Renal cortical epithelial cell (primary cell): ENCODE results near the gene YAP1. TPM values are rescaled to one million over a fixed set of nuclear protein-coding genes. Genes with fewer than 3 reads are reported as not detected.
"Not testable (repeated sequence)": the region's sequence is repeated elsewhere in the genome, so short reads cannot be mapped to it uniquely, and the experiment has no call there.

Source experiments
- DNase-seq: peaks from one replicate; pipeline ENCODE4 v3.0.0-alpha.2; 2011; ENCODE audit warnings: low read depth
- total RNA-seq: library from RNA; depleted of rRNA; stranded (reverse); fragments of >200 nt; gene quantifications from 2 replicates; pipeline ENCODE4 v1.2.3, GENCODE V29; 2014

YAP1 gene
- total RNA-seq, 1 donor from 2014 or later: 219 TPM

DNA sequence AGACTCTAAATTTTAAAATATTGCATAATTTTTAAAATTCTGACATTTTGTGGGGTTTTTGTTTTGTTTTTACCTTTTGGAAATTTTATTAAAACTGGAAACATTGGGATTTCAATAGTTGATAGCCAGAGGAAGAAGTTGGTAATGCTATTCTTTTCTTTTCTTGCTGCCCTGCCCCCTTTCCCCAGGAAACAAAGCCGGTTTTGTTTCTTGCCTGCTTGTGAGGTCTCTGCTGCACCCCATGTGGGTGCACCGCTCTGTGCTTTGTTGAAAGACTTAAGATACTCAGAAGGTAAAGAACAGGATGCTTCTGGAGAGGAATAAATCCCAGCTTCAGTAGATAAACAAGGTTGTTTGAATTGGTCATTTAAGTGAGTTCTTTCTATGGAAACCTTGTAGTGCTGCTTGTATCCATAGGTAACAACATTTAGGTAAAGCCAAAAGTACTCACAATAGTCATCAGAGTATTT is 87.5 kb downstream of the YAP1 start:
- no peak for DNase-seq

DNA sequence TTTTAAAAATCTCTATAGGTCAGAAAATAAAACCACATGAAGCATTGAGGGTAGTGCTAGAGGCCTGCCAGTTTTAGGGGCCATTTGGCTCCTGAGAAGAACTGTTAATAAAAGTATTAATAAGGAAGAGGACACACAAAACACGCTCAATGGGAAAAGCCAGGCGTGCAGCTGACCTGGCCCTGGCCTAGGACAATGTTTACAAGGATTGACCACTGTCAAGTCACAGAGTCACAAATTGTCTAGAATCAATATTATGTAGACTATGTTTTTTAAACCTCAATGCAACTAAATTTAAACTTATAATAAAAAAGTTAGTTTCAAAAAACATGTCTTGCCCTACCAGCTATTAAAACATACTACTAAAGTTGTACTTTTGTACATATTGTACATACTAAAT is 89.4 kb downstream of the YAP1 start:
- DNase-seq: no peak

DNA sequence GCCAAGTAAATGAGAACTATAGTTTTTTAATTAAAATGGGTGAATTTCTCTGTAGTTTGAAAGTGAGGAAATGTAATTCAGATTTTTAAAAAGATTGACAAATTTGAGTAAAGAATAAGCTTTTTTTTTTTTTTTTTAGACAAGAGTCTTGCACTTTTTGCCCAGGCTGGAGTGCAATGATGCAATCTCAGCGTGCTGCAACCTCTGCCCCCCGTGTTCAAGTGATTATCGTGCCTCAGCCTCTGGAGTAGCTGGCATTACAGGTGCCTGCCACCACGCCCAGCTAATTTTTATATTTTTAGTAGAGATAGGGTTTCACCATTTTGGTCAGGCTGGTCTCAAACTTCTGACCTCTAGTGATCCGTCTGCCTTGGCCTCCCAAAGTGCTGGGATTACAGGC is 90.1 kb downstream of the YAP1 start:
- DNase-seq: not testable (repeated sequence)

DNA sequence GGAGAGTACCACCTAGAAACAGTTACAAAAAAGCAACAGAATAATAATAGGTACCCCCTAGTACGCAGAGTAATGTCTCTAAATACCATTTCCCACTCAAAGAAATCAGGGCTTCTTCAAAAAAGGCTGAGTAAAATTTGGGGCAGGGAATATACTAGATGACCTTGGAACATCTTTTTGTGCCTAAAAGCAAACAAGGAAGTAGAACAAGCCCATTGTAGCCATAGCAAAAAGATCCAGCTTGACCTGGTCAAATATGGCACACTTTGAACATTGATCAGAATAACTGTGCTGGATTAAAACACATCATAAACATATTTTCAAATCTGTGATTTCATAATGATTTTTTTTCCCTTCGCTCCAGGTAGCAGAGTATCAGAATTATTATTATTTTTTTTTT is 91.5 kb downstream of the YAP1 start:
- no peak for DNase-seq

DNA sequence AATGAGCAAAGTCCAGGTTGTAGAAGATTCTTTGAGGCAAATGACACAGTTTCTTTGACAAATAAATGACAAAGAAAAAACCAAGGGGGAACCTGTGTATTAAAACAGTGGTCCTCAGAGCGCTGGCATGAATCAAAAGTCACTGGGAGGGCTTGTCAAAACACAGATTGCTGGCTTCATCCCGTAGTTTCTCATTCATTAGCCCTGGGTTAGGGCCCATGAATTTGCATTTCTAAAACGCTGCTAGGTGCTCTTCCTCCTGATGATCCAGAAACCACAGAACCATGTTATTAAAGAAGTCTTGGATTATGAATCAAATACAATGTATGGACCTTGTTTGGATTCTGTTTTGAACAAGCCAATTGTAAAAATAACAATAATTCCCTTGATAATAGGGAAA is 92.7 kb downstream of the YAP1 start:
- DNase-seq: no peak

DNA sequence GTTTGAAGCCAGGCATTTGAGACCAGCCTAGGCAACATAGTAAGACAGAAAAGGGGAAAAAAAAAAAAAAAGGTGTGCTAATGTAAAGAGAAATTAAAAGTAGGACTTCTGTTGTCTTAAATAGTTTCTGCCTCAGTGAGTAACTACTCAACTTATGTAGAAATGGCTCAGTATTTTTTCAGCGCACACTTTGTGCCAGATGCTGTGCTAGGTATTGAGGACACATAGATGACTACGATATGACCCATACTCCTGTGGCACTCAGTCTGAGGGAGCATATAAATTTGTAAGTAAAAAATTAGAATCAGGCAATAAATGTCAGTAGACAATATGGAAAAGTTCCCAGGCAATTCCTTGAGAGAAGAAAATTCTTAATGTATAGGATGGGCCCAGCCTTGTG is 93.9 kb downstream of the YAP1 start:
- DNase-seq: no peak

DNA sequence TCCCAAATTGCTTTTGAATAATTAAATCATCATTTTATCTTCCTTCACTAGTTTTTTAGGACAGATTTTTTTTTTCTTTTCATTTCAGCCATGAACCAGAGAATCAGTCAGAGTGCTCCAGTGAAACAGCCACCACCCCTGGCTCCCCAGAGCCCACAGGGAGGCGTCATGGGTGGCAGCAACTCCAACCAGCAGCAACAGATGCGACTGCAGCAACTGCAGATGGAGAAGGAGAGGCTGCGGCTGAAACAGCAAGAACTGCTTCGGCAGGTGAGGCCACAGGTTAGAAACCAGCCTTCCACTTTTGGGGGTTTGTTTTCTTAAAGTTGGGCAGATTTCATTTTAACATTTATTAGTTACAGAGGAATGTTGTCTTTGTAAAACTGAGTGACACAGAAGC is 95.6 kb downstream of the YAP1 start:
- no peak for DNase-seq

DNA sequence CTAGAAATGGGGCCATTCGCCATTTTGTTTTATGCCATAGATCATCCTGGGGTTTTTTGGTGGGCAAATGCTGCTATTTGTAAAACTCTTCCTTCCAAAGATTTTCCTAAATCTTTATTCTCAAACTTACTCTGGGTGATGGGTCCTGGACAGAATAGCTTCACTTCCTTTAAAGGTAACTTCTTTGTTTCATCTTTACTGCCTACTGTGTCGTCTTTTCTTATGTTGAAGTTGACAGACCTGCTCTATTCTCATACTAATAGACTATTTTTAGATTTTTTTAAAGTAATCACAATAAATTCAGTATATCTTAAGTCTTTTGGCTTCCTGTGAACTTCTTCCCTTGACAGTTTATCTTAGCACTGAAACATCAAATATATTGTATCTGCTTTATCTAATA is 98.6 kb downstream of the YAP1 start:
- DNase-seq: no peak

DNA sequence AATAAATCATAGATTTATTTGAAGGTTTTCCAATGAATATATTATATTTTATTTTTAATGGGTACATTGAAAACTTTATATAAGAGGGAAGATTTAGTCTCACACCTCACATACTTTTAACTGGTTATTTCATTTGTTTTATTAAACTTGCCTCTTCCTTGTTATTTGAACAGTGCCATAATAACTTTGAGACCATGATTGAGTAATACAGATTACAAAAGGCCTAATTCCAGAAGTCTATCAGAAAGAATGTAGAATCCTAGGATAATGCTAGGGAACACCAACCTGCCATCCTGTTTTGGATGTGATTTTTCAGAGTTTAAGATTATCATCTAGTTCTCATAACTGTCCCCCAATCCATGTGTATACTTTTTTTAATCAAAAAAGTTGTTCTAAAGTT is 104.4 kb downstream of the YAP1 start:
- no peak for DNase-seq

DNA sequence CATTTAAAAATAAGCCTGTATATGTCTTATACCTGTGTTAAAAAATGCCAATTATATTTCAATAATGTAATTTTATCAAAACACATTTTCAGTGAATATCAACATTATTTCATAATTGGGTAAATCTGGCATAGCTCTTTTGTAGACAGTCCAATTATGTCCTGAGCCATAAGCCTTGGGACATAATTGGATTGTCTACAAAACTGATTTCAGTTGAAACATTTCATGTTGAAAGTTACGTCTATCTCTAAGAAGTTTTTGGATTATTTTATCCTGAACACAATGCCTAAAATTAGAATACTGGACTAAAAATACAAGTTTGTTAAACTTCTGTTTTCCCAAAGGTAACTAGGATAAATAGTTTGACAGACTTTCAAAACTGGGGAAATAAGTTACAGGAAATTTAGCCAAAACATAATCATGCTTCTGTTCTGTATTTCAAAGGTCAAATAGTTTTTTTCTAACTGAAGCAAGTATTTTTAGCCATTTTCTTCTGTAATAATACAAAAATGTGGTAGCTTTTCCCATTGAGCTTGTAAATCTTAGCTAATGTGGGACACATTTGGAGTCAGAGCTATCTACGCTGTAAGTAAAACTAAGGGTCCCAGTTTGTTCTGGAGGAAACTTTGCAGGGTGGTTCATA is 106.3 kb downstream of the YAP1 start:
- no peak for DNase-seq

DNA sequence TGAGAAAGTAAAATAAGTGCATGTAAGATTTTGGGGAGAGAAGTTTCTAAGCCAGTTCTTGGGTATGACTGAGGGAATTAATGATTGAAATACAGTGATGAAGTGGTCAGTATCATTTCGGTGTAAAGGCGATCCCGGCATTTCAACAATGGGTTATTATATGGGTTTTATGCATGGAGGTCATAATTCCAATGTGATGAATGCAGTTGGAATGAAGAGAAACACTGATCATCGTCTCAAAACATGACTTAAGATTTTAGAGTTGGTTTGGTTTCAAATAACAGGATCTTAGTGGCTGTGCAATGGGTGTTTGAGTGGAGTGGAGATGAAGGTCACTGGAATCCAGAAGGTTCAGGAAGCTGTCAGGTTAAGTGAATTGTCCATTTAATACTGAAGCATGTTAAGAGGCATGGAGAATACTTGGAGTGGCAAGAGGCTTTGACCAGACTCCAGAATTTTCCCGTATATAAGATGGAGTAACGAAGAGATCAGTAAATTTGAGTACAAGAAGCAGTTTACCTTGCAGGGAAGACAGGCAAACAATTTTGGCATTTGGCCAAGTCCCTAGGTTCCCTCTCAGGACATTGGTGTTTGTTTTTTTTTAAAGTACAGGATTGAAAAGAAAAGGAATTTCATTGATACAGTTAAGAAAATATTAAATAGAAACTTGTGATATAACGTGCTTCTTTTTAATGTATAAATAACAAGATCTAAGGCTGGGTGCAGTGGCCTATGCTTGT is 110.7 kb downstream of the YAP1 start:
- no peak for DNase-seq

DNA sequence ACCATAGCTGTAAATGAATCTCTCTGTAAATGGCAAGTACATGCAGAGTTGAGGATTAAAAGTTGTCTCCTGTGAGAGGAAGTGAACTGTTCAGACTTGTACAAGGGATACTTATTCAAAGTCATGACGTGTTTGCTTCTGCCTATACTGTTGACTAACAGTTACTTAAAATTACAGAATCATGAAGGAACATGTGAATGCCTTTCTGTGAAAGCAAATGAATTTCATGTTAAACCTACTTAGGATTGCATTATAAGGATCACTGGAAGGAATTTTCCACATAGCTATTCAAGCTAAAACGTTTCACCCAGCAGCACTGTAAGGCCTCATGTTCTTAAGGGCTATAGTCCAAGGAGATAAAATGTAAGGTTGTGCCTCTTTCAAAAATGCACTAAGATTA is 113.6 kb downstream of the YAP1 start:
- no peak for DNase-seq

DNA sequence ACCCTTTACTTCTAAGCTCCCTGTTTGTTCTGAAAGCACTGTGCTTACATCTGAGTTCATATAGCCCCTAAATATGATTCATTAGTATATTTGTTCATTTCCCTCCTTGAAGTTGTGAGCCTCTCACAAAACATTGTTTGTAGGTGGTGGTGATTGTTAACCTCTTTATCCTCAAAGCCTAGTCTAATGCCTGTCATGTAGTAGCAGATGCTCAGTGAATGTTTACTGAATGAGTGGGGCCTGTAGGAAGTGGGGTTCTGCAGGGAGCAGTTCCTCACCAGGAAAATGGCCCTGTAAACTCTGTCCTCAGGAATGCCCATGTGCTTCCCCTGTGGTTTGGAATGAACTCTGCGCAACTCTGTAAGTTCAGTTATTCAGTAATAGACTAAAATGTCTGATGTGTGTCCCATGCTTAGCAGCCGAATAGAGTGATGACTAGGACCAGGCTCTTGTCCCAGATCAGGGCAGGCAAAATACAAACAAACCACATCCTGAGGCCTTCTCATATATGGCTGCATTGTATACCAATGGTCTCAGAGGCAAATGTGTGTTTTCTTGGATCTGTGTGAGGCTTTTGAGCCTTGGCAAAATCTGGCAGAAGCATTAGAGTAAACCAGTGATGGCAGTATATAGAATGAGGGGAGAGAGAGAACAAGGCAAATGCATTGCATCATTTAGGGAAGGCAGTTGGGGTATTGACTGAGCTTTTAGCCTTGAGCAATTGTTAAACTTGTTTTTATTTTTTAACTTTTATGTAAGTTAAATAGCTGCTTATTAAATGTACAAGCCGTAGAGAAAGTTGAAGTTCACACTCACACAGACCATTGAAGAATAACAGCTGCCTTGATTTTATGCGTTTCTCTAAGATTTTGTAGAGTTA is 115.7 kb downstream of the YAP1 start:
- peak; percentile 94 for DNase-seq

DNA sequence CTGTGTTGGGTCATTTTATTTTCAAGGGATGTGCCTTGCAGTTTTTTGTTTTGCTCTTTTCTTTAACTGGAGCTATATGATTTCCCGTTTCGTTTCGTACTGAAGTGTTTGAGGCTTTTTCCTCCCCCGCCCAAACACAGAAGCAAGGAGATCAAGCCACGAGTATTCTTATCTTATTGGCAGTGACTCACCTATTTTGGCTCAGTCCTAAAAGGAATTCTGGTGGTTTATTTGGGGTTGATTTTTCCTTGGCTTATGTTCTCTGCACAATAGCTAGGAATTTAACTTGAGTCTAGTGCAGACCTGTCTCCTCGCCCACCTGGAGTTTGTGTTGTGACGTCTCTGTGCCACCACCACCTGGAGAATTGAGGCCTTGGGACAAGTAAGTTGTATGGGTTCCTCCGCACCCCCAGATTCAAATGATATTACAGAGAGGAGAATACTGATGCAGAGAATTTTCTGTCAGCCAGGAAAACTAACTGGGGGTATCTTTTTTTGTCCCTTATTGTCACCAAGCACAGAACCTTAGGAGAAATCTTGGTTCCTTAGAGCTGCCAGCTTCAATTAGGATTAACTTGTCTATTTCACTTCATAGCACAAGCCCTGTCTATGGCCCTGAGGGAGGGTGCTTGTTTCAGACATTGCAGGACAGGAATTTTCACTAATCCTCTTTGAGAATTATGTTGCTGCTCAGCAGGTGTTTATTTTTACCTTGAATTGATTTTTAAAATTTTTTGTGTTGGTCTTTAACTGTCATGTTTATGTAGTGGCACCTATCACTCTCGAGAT is 116.6 kb downstream of the YAP1 start:
- DNase-seq: peak; percentile 43

DNA sequence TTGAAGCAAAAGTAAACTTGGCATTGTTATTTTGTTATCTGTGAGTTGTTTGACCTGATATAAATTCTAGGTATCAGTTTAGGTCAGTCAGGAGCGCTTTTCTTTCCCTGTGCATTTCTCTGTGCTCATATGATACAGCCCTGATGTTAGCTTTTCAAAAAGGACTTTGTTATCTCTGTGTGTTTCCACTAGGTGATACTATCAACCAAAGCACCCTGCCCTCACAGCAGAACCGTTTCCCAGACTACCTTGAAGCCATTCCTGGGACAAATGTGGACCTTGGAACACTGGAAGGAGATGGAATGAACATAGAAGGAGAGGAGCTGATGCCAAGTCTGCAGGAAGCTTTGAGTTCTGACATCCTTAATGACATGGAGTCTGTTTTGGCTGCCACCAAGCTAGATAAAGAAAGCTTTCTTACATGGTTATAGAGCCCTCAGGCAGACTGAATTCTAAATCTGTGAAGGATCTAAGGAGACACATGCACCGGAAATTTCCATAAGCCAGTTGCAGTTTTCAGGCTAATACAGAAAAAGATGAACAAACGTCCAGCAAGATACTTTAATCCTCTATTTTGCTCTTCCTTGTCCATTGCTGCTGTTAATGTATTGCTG is 119.4 kb downstream of the YAP1 start:
- DNase-seq: no peak

DNA sequence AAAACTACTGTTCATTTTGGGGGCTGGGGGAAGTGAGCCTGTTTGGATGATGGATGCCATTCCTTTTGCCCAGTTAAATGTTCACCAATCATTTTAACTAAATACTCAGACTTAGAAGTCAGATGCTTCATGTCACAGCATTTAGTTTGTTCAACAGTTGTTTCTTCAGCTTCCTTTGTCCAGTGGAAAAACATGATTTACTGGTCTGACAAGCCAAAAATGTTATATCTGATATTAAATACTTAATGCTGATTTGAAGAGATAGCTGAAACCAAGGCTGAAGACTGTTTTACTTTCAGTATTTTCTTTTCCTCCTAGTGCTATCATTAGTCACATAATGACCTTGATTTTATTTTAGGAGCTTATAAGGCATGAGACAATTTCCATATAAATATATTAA is 119.9 kb downstream of the YAP1 start:
- DNase-seq: no peak

DNA sequence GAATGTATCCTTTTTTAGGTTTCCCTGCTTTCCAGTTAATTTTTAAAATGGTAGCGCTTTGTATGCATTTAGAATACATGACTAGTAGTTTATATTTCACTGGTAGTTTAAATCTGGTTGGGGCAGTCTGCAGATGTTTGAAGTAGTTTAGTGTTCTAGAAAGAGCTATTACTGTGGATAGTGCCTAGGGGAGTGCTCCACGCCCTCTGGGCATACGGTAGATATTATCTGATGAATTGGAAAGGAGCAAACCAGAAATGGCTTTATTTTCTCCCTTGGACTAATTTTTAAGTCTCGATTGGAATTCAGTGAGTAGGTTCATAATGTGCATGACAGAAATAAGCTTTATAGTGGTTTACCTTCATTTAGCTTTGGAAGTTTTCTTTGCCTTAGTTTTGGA is 120.7 kb downstream of the YAP1 start:
- DNase-seq: no peak

DNA sequence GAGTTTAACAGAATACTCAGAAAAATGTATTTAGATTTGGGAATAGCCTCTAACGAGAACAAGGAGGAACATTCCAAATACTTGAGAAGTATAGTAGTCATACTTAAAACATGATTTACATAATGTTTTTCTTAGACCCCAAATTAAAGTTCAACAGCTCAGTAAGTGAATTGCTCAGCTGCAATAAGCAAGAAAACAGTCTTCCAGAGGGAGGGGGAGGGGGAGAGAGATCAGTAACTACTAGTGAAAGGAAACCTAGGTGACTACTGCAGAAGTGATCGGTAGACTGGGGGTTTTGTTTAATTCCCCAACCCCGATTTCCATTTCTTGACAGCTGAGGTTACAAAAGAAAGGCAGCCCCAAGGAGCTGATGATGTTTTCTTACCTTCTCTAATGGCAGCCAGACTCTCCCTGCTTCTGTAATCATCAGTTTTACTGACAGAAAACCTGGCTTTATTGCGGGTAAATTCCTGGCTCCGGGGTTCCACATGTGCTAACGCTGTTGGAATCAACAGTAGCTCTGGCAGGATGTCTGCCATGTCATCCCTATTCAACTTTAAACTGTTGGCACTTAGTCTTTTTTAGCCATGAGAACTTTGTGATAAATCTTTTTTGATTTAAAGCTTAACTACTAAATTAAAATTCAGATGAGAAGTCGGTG is 124.7 kb downstream of the YAP1 start:
- DNase-seq: no peak

DNA sequence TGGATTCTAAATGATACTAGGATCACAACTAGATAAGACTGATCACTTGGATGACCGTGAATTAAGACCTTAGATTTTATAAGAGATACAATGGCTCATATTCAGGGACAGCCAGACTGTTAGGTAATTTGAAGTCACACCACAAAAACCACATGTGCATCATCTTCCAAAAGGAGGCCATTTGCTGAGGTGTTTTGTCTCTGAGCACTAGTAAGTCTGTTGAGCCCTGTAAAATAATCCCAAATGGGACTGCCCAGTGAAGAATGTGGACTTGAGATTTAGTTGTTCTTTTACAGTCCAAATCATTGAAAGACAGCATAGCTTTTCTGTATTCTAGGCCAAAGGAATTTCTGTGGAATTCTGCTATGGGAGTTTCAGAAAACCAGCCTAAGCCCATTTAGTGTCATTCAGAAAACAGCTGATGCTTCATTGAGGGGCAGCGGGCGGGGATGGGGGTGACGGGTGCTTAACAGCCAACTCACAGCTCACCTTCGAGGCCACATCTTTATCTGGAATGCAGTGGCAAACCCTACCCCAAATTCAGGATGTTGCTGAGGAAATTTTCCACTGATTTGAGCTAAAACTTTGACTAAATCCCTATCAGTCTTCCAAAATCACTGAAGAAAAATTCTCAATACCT is 127.0 kb downstream of the YAP1 start:
- DNase-seq: peak; percentile 63

DNA sequence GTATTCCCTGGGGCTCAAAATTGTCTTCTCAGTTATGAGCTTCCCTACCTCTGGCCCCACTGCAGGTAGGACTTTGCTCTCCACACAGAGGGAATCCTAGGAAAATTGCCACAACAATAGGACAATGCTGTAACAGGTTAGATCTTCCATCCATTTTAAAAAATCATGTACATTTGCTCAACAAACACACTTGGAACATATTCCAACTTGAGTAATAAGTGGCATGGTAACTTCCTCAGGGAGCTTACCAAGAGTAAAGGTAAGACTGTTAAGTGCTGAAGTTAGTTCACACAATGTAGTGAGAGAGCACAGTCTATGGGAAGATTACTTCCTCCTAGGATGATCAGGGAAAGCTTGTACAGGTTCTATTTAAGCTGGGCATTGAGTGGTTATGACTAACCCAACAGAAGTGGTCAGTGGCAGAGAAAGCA is 128.2 kb downstream of the YAP1 start:
- peak; percentile 46 for DNase-seq
